Vagina (tissue), 2 donors: ENCODE data around the gene RILPL1.

ENCODE experiments used
- POLR2A ChIP-seq, 2 donors: fragments of 450-650 bp; IDR thresholded peaks; one replicate each; pipeline ENCODE4 v1.6.1; 2017; ENCODE audit warnings: antibody characterized with exemption in 2 of 2, mild to moderate bottlenecking in 2 of 2, moderate library complexity in 2 of 2
- POLR2AphosphoS5 ChIP-seq, 2 donors: sonication (generic); formaldehyde crosslinking; IDR thresholded peaks; one replicate each; pipeline ENCODE4 v1.9.0; 2017; ENCODE audit warnings: antibody characterized with exemption in 2 of 2, mild to moderate bottlenecking in 2 of 2, low read depth in 1 of 2; ENCODE audit not compliant: insufficient read depth in 1 of 2

DNA sequence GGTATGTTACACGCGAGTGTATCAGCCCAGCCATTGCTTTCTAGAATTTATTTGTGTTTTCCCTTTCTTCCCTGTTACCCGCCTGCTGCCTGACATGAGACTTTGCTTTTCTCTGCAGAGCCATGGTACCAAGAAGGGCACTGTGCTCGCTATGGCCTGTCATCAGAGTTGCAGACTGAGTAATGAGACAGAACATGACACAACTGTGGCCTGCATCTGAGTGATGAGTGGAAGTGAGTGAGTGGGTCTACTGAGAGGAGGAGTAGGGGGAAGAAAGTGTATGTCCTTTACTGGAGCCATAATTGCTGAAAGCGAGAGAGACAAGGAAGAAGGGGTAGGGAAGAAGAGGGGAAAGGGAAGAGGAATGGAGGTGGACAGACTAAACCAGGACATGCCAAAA is 2.9 kb downstream of the RILPL1 start:
- TF ChIP-seq POLR2A (IDR thresholded peaks at IDR 0.05): no peak
- no peak for TF ChIP-seq POLR2AphosphoS5 (IDR thresholded peaks at IDR 0.05; ENCODE audit: insufficient read depth in 1 of 2, low read depth in 1 of 2)
